Activated CD8-positive, alpha-beta T cell treated with anti-CD3 and anti-CD28 coated beads for 36 hours (primary cell): ENCODE data around the gene ANKS1B. TPM values are rescaled to one million over a fixed set of nuclear protein-coding genes. Genes with fewer than 3 reads are reported as not detected.
A peak's percentile ranks its signal among the peaks of the same experiment; 100 is the strongest.

Experiments
- ATAC-seq: fragments of 200-7000 bp; cut with Tn5 transposase; one replicate; pipeline ENCODE4 v1.10.0; 2021; ENCODE audit warnings: mild to moderate bottlenecking, moderate library complexity
- CTCF ChIA-PET: fragments of 350-600 bp; sonication (Branson Sonifier 250); formaldehyde crosslinking; loops from one replicate; lab custom pipeline; 2021; ENCODE audit warnings: antibody characterized with exemption; lab: Charles Lee
- POLR2A ChIA-PET: fragments of 350-600 bp; sonication (Branson Sonifier 250); formaldehyde crosslinking; loops from one replicate; lab custom pipeline; 2021; ENCODE audit warnings: antibody characterized with exemption; lab: Charles Lee
- DNase-seq: peaks from one replicate; pipeline ENCODE4 v3.0.0-alpha.2; 2020
- H3K27ac Mint-ChIP-seq: one replicate; pipeline ENCODE4 v1.8.0; 2021; ENCODE audit warnings: mild to moderate bottlenecking, mixed read lengths
- H3K27me3 Mint-ChIP-seq: one replicate; pipeline ENCODE4 v1.8.0; 2021; ENCODE audit warnings: mixed read lengths
- H3K36me3 Mint-ChIP-seq: one replicate; pipeline ENCODE4 v1.8.0; 2021; ENCODE audit warnings: low read depth, mixed read lengths
- H3K4me1 Mint-ChIP-seq: one replicate; pipeline ENCODE4 v1.8.0; 2021; ENCODE audit warnings: low read depth, mixed read lengths
- H3K4me3 Mint-ChIP-seq: one replicate; pipeline ENCODE4 v1.8.0; 2021; ENCODE audit warnings: mild to moderate bottlenecking, moderate library complexity, mixed read lengths
- H3K9me3 Mint-ChIP-seq: one replicate; pipeline ENCODE4 v1.8.0; 2021; ENCODE audit warnings: mixed read lengths
- CTCF ChIP-seq: fragments of 200-600 bp; IDR thresholded peaks from one replicate; pipeline ENCODE4 v1.8.0; 2022; ENCODE audit warnings: antibody characterized with exemption, mild to moderate bottlenecking
- intact Hi-C: fragments of 100-400 bp; cut with micrococcal nuclease; formaldehyde crosslinking; loops from one replicate; pipeline ENCODE4 v1.10.0; 2022
- total RNA-seq, 2 experiments: library from RNA; stranded (reverse); gene quantifications; one replicate each; pipeline ENCODE4 v1.2.3, GENCODE V29; 2021

The ANKS1B gene
- total RNA-seq, 2 experiments from 2014 or later, result 0.54 TPM; not detected in 1

DNA sequence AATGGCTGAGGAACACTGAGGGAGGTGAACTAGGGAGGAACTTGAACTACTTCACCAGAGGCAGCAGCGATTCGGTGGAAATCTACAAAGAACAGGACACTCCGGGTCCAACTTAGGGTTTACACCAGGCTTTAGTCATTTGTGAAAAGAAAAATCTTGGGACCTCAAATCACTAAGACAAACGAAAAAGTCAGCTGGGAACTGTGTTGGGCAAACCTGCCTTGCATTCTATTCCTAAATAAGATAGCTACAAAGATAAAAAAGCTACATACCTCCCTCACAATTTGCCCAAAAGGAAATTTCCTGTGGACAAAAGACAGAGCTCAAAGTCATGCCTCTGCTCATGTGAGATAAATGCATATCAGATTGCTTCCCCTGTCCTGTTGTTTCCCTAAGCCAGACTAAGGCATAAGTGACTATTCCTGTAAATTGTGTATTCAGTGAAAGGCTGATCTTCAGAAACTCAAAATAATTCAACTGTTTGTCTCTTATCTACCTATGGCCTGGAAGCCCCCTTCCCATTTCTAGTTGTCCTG lies 1233.1 kb downstream of the ANKS1B start:
- Mint-ChIP-seq H3K27me3 (peaks cover 15% of the 10 kb centered on the region), H3K4me3 (no peak overlapping the region), H3K9me3 (no peaks in the 10 kb centered on the region), H3K27ac (no peak overlapping the region), H3K36me3 (no peaks in the 10 kb centered on the region), H3K4me1 (peaks cover 3% of the 10 kb centered on the region)
- ATAC-seq (no peak), DNase-seq (no peak)
- CTCF ChIA-PET, result interaction anchor here (1.0 to 1.1 kb wide), 3 partner anchors 10 to 185 kb away, joined by 3 to 5 read pairs (median 3); no protein-coding TSS in a partner anchor
- TF ChIP-seq CTCF, result no peak
- intact Hi-C loops, result no loop called here
- POLR2A ChIA-PET, result interaction anchor here (0.6 kb wide), 1 partner anchor 199 kb away, joined by 4 read pairs; no protein-coding TSS in a partner anchor

DNA sequence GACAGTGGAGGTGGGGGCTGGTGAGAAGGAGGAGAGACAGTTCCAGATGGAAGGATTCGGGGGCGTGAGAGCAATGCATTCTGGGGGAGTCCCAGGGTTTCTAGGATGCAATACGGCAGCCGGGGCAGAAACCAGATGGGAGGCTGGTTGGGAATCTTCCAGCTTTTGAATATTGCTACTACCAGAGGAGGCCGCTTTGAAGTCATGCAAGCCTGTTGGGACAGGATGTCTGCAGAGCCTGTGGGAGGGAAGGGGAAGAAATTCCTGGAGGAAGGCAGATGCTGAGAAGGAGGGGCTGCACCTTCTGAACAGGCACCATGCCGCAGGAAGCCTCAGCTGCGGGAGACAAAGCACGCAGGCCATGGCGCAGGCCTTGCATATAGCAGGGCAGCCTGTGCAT lies 1234.2 kb downstream of the ANKS1B start:
- peaks cover 10% of the 10 kb centered on the region for H3K4me1 Mint-ChIP-seq
- TF ChIP-seq CTCF, result no peak
- ATAC-seq (no peak), DNase-seq (no peak)
- H3K27ac Mint-ChIP-seq, result no peak overlapping the region
- no peaks in the 10 kb centered on the region for H3K9me3 Mint-ChIP-seq
- CTCF ChIA-PET, result interaction anchor here (1.1 kb wide), 2 partner anchors 9 to 12 kb away, joined by 3 read pairs; no protein-coding TSS in a partner anchor
- H3K4me3 Mint-ChIP-seq, result no peak overlapping the region
- POLR2A ChIA-PET, result no interaction called here
- intact Hi-C loops, result no loop called here
- H3K27me3 Mint-ChIP-seq, result peaks cover 24% of the 10 kb centered on the region
- H3K36me3 Mint-ChIP-seq, result no peaks in the 10 kb centered on the region

DNA sequence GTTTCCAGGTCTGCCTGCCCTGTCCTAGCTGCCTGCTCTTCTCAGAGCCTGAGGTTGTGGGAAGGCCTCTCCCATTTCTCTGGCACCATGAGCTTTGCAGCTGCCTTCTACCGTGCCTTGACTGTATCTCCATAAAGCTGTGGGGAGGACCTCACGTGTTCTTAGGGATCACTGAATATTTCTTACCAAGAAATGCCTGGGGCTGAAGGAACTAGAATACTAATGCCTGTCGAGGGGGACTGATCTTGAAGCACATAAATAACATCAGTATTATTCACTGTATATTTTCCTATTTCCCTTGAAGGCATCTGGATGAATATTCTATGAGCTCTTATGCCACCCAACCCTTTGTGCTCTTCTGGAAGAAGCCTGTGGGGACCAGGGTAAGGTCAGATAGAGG lies 1236.3 kb downstream of the ANKS1B start:
- Mint-ChIP-seq H3K9me3 (no peaks in the 10 kb centered on the region), H3K27me3 (peaks cover 24% of the 10 kb centered on the region), H3K27ac (no peak overlapping the region), H3K36me3 (no peaks in the 10 kb centered on the region), H3K4me1 (peaks cover 7% of the 10 kb centered on the region), H3K4me3 (no peak overlapping the region)
- intact Hi-C loops, result no loop called here
- ChIA-PET CTCF (no interaction called here), POLR2A (no interaction called here)
- no peak for ATAC-seq
- no peak for TF ChIP-seq CTCF
- DNase-seq, result no peak

- ChIA-PET POLR2A (no interaction called here), CTCF (no interaction called here)
- DNase-seq (peak; percentile 56), ATAC-seq (peak; percentile 54)
- peaks cover 34% of the 10 kb centered on the region for H3K27me3 Mint-ChIP-seq
- H3K4me1 Mint-ChIP-seq, result peaks cover 23% of the 10 kb centered on the region
- H3K36me3 Mint-ChIP-seq, result no peaks in the 10 kb centered on the region
- H3K9me3 Mint-ChIP-seq, result no peaks in the 10 kb centered on the region
- no peak for TF ChIP-seq CTCF
- H3K4me3 Mint-ChIP-seq, result peak overlapping the region; percentile 64
- intact Hi-C loops, result no loop called here
- H3K27ac Mint-ChIP-seq, result peak overlapping the region; percentile 11
Observed at GRCh38 chr12:98745578-98746391, 1239.0 kb downstream of the ANKS1B start.

DNA sequence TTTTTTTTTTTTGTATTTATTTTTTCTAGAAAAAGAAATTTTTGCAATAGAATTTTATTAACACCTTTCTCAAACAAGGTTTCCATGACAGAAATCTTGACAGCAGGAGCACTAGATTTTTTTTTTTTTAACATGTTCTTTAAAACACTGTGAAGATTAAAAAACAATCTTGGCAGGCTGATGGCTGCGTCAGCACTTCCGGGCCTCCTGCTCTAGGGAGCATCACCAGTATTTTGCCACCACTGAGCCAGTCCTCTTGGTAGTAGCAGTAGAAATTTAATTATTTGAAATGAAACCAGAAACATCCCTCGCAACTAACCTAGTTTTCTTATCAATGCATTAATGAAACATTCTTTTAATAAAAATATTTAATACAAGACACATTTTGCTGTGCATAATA lies 1240.1 kb downstream of the ANKS1B start:
- H3K4me3 Mint-ChIP-seq, result peak overlapping the region; percentile 31
- no peak for ATAC-seq
- no peaks in the 10 kb centered on the region for H3K36me3 Mint-ChIP-seq
- H3K4me1 Mint-ChIP-seq, result peaks cover 29% of the 10 kb centered on the region
- no peak for TF ChIP-seq CTCF
- ChIA-PET POLR2A (no interaction called here), CTCF (no interaction called here)
- no peak for DNase-seq
- no peak overlapping the region for H3K27ac Mint-ChIP-seq
- H3K27me3 Mint-ChIP-seq, result peaks cover 31% of the 10 kb centered on the region
- H3K9me3 Mint-ChIP-seq, result no peaks in the 10 kb centered on the region
- intact Hi-C loops, result loop anchor here (5.0 kb wide), 1 partner anchor 42 kb away; no protein-coding TSS in a partner anchor
